ENCODE data around the gene HPX.
A peak's percentile ranks its signal among the peaks of the same experiment; 100 is the strongest.

Gene HPX

GRCh38 chr11:6440906-6441358 lies at the start of gene HPX:
Gene HPX, minus strand, starts transcription at chr11:6440987. Its CDS starts 24 bp downstream, at chr11:6440963.
- no peak for DNase-seq

GRCh38 chr11:6489306-6489705 lies 48.5 kb upstream of the HPX start:
- DNase-seq, result no peak

- no peak for DNase-seq
These were observed 48.0 kb upstream of the HPX start for GRCh38 chr11:6488821-6489220.

- DNase-seq, result no peak
These were observed 47.6 kb upstream of the HPX start for GRCh38 chr11:6488342-6488741.

GRCh38 chr11:6486938-6487337 lies 46.2 kb upstream of the HPX start:
- DNase-seq, result no peak

- no peak for DNase-seq
These were observed 45.5 kb upstream of the HPX start for GRCh38 chr11:6486256-6486655.

GRCh38 chr11:6485661-6486060 lies 44.9 kb upstream of the HPX start:
- DNase-seq, result no peak

GRCh38 chr11:6483015-6483414 lies 42.2 kb upstream of the HPX start:
- DNase-seq, result no peak

- DNase-seq, result no peak
These were observed 41.7 kb upstream of the HPX start for GRCh38 chr11:6482441-6482840.

GRCh38 chr11:6481924-6482275 lies 41.1 kb upstream of the HPX start:
- DNase-seq, result no peak

GRCh38 chr11:6481012-6481923 lies 40.5 kb upstream of the HPX start, which contains the start of the genes ARFIP2 and TIMM10B:
Gene ARFIP2, minus strand, starts transcription at chr11:6481331. Its CDS starts 910 bp downstream, at chr11:6480421.
Gene TIMM10B, plus strand, starts transcription at chr11:6481501. Its CDS starts 16 bp downstream, at chr11:6481517.
- peak; percentile 97 for DNase-seq

GRCh38 chr11:6480299-6480914 lies 39.6 kb upstream of the HPX start:
- DNase-seq, result no peak

GRCh38 chr11:6476571-6476970 lies 35.8 kb upstream of the HPX start:
- DNase-seq, result no peak

- peak; percentile 37 for DNase-seq
These were observed 35.1 kb upstream of the HPX start for GRCh38 chr11:6475936-6476335.

GRCh38 chr11:6474806-6475500 lies 34.2 kb upstream of the HPX start:
- DNase-seq, result no peak

- DNase-seq, result peak; percentile 47
These were observed 33.6 kb upstream of the HPX start for GRCh38 chr11:6474413-6474792.

- DNase-seq, result peak; percentile 76
These were observed 32.9 kb upstream of the HPX start, which contains the start of gene TRIM3 for GRCh38 chr11:6473451-6474412. Gene TRIM3, minus strand, starts transcription at chr11:6473941. Its CDS starts 8,246 bp downstream, at chr11:6465695.

GRCh38 chr11:6472934-6473333 lies 32.1 kb upstream of the HPX start:
- no peak for DNase-seq

GRCh38 chr11:6469599-6469998 lies 28.8 kb upstream of the HPX start:
- DNase-seq, result no peak

GRCh38 chr11:6468712-6469495 lies 28.1 kb upstream of the HPX start:
- DNase-seq, result no peak

- DNase-seq, result no peak
These were observed 18.3 kb upstream of the HPX start for GRCh38 chr11:6459099-6459450.

All from NCI-H1092 treated with DMSO at 0.1 percent for 48 hours (cell line).